Transverse colon (tissue), 4 donors: ENCODE results near the gene MB.

ENCODE experiments used
- POLR2A ChIP-seq: fragments of 450-650 bp; IDR thresholded peaks from one replicate; pipeline ENCODE4 v1.6.1; 2016; ENCODE audit warnings: antibody characterized with exemption, mild to moderate bottlenecking, moderate library complexity
- POLR2AphosphoS5 ChIP-seq, 3 donors: sonication (generic); formaldehyde crosslinking; IDR thresholded peaks; one replicate each; pipeline ENCODE4 v1.6.1; 2016; ENCODE audit warnings: antibody characterized with exemption in 3 of 3
- TF ChIP-seq, protein P1 (sequence below), 5 experiments: fragments of 200-600 bp in 3 of 5; fragments of 450-650 bp in 2 of 5; sonication (generic) in 3 of 5; IDR thresholded peaks; 1 replicate in 2 of 5; 2 replicates in 3 of 5; pipeline ENCODE4 v1.5.1; 2016 to 2017; ENCODE audit warnings: antibody characterized with exemption in 5 of 5, inconsistent platforms in 3 of 5, mild to moderate bottlenecking in 2 of 5, moderate library complexity in 1 of 5

DNA sequence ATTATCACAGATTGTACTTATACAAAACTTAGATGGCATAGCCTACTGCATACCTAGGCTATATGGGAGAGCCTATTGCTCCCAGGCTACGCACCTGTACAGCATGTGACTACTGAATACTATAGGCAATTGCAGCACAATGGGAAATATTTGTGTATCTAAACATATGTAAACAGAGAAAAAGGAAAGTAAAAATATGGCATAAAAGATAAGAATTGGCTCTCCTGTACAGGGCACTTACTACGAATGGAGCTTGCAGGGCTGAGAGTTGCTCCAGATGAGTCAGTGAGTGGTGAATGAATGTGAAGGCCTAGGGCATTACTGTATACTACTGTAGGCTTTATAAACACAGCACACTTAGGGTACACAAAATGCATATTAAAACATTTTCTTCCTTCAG is 44.3 kb upstream of the MB start:
- TF ChIP-seq POLR2A (no peak), POLR2AphosphoS5 (IDR thresholded peaks at IDR 0.05) (no peak)
- TF ChIP-seq, protein P1, sequence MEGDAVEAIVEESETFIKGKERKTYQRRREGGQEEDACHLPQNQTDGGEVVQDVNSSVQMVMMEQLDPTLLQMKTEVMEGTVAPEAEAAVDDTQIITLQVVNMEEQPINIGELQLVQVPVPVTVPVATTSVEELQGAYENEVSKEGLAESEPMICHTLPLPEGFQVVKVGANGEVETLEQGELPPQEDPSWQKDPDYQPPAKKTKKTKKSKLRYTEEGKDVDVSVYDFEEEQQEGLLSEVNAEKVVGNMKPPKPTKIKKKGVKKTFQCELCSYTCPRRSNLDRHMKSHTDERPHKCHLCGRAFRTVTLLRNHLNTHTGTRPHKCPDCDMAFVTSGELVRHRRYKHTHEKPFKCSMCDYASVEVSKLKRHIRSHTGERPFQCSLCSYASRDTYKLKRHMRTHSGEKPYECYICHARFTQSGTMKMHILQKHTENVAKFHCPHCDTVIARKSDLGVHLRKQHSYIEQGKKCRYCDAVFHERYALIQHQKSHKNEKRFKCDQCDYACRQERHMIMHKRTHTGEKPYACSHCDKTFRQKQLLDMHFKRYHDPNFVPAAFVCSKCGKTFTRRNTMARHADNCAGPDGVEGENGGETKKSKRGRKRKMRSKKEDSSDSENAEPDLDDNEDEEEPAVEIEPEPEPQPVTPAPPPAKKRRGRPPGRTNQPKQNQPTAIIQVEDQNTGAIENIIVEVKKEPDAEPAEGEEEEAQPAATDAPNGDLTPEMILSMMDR (IDR thresholded peaks at IDR 0.05): no peak
